A673 (cell line): ENCODE data around the gene FAM163B. TPM values are rescaled to one million over a fixed set of nuclear protein-coding genes. Genes with fewer than 3 reads are reported as not detected.

Source experiments
- BruUV-seq: library from RNA; stranded (reverse); fragments of 400-500 nt; replicated peaks from 2 replicates; lab custom pipeline; 2021; lab: Mats Ljungman, UMichigan
- CTCF ChIA-PET: fragments of 300-600 bp; sonication (Branson Sonifier 250); formaldehyde crosslinking; loops from one replicate; lab custom pipeline; 2022; ENCODE audit warnings: antibody characterized with exemption; lab: Charles Lee
- POLR2A ChIA-PET: fragments of 300-600 bp; sonication (Branson Sonifier 250); formaldehyde crosslinking; loops from one replicate; lab custom pipeline; 2022; ENCODE audit warnings: antibody characterized with exemption; ENCODE audit not compliant: low non-redundant PET; lab: Charles Lee
- DNase-seq: peaks from one replicate; pipeline ENCODE4 v3.0.0-alpha.2; 2015; ENCODE audit warnings: low spot score
- H3K27ac ChIP-seq: fragments of 200-600 bp; sonication (generic); 2 replicates; pipeline ENCODE4 v1.5.1; 2016; ENCODE audit warnings: mixed run types, low read depth, mild to moderate bottlenecking, mixed read lengths, antibody characterized with exemption, low read length; ENCODE audit not compliant: poor library complexity, severe bottlenecking
- H3K27me3 ChIP-seq: fragments of 200-600 bp; sonication (generic); replicated peaks from 2 replicates; pipeline ENCODE4 v1.6.1; 2017; ENCODE audit warnings: mixed run types, low read depth, mild to moderate bottlenecking, mixed read lengths, antibody characterized with exemption, low read length; ENCODE audit not compliant: insufficient read depth, poor library complexity
- H3K36me3 ChIP-seq: fragments of 200-600 bp; sonication (generic); 2 replicates; pipeline ENCODE4 v1.6.1; 2016; ENCODE audit warnings: mixed run types, mild to moderate bottlenecking, mixed read lengths, antibody characterized with exemption, low read length; ENCODE audit not compliant: insufficient read depth, poor library complexity, severe bottlenecking
- H3K4me1 ChIP-seq: fragments of 200-600 bp; sonication (generic); 2 replicates; pipeline ENCODE4 v1.6.1; 2017; ENCODE audit warnings: mixed run types, mild to moderate bottlenecking, mixed read lengths, antibody characterized with exemption, low read length; ENCODE audit not compliant: insufficient read depth, poor library complexity, severe bottlenecking
- H3K4me3 ChIP-seq: fragments of 200-600 bp; sonication (generic); 2 replicates; pipeline ENCODE4 v1.5.1; 2016; ENCODE audit warnings: low read depth, mixed run types, mild to moderate bottlenecking, mixed read lengths, low read length; ENCODE audit not compliant: poor library complexity, severe bottlenecking
- H3K9me3 ChIP-seq: fragments of 200-600 bp; sonication (generic); 2 replicates; pipeline ENCODE4 v1.6.1; 2016; ENCODE audit warnings: mixed run types, low read depth, mild to moderate bottlenecking, mixed read lengths, antibody characterized with exemption, low read length; ENCODE audit not compliant: poor library complexity, severe bottlenecking
- CTCF ChIP-seq: fragments of 300-800, 200-600 bp; sonication (generic); conservative IDR thresholded peaks from 2 replicates; pipeline ENCODE4 v1.5.1; 2017; ENCODE audit warnings: low read depth, mild to moderate bottlenecking, antibody characterized with exemption, low read length, moderate library complexity, mixed read lengths
- EZH2 ChIP-seq: fragments of 200-600 bp; sonication (generic); IDR thresholded peaks from 2 replicates; pipeline ENCODE4 v1.6.1; 2017; ENCODE audit warnings: borderline replicate concordance, low read depth, mild to moderate bottlenecking, mixed read lengths, antibody characterized with exemption, low read length; ENCODE audit not compliant: poor library complexity, severe bottlenecking
- intact Hi-C: fragments of 100-400 bp; cut with micrococcal nuclease; formaldehyde crosslinking; loops from one replicate; pipeline ENCODE4 v1.10.0; 2022; ENCODE audit not compliant: unreplicated experiment
- total RNA-seq: library from RNA; stranded (reverse); gene quantifications from 2 replicates; pipeline ENCODE4 v1.2.3, GENCODE V29; 2021

FAM163B gene
- total RNA-seq, 1 experiment from 2014 or later: not detected

DNA sequence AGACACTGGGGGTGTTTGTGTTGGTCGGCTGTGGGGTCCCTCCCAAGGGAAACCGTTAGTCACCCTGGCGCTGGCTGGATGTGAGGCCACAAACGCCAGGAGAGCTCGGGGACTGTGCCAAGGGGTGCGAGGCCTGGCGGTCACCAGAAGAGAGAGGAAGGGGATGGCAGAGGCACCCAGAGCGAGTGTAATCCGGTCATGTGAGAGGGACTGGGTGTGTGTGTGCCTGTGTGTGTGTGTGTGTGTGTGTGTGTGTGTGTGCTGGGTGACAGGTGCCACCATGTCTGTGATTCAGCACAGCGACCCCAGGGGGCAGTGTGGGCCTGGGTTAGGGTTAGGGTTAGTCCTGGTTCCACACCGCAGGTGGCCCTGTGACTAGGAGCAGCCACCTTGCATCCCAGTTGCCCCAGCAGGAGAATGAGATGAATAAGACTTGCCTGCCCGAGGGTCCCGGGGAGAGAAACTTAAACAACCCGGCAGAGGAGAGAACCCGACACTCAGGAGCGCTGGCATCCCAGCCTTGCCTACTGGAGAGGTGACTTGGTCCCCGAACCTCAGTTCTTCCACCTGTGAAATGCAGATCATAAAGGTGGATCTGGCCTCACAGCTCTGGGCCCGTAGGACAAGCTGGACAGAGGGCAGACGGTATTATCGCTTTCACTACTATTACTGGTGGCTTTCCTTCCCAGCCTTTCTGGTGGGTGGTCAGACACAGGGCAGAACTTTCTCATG, 76.1 kb downstream of the FAM163B start:
- H3K27me3 ChIP-seq: no peaks in the 10 kb centered on the region
- TF ChIP-seq EZH2 (no peak), CTCF (peak; percentile 72)
- H3K4me3 ChIP-seq: no peak overlapping the region
- CTCF ChIA-PET: interaction anchor here (0.6 kb wide), 1 partner anchor 174 kb away, joined by 3 read pairs; no protein-coding TSS in a partner anchor
- H3K27ac ChIP-seq: no peak overlapping the region
- no peaks in the 10 kb centered on the region for H3K9me3 ChIP-seq
- POLR2A ChIA-PET: no interaction called here
- peaks cover 5% of the 10 kb centered on the region for H3K4me1 ChIP-seq
- DNase-seq: peak; percentile 77
- intact Hi-C loops: loop anchor here (1.0 kb wide), 1 partner anchor 182 kb away; no protein-coding TSS in a partner anchor
- no TSS peak for BruUV-seq
- no peaks in the 10 kb centered on the region for H3K36me3 ChIP-seq

DNA sequence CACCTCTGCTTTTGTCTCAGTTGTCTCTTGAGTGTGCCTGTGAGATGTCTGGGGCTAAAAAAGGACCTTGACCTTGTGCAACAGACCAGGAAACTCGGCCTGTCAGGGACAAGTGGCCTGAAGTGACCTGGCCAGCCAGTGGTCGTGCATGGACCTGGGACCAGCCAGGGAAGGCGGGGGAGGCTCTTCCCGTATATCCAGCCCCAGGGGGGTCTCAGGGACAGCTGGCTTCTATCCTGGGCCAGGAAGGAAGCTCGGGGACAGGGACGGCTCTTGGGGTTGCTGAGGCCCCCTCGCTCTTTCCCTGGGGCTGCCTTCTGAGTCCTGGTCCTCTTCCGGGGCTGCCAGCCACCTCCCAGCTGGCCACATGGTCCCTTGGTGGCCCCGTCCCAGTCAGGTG, 77.9 kb downstream of the FAM163B start:
- BruUV-seq: no TSS peak
- CTCF ChIA-PET: no interaction called here
- Histone ChIP-seq H3K36me3 (no peaks in the 10 kb centered on the region), H3K9me3 (no peaks in the 10 kb centered on the region), H3K4me1 (peaks cover 19% of the 10 kb centered on the region), H3K27ac (no peak overlapping the region), H3K27me3 (no peaks in the 10 kb centered on the region), H3K4me3 (no peak overlapping the region)
- TF ChIP-seq CTCF: no peak
- TF ChIP-seq EZH2: no peak
- POLR2A ChIA-PET: no interaction called here
- DNase-seq: no peak
- intact Hi-C loops: no loop called here

- Histone ChIP-seq H3K9me3 (no peaks in the 10 kb centered on the region), H3K4me1 (peaks cover 24% of the 10 kb centered on the region), H3K4me3 (no peak overlapping the region), H3K27me3 (no peaks in the 10 kb centered on the region), H3K36me3 (no peaks in the 10 kb centered on the region), H3K27ac (no peak overlapping the region)
- no peak for DNase-seq
- intact Hi-C loops: no loop called here
- TF ChIP-seq CTCF: no peak
- no peak for TF ChIP-seq EZH2
- BruUV-seq: no TSS peak
- POLR2A ChIA-PET: no interaction called here
- CTCF ChIA-PET: no interaction called here
These were observed 79.3 kb downstream of the FAM163B start for GRCh38 chr9:133529874-133530273.
